IMR-90 (cell line): ENCODE data around the gene CACUL1. TPM values are rescaled to one million over a fixed set of nuclear protein-coding genes. Genes with fewer than 3 reads are reported as not detected.

Experiments used
- ATAC-seq: fragments of 200-7000 bp; cut with Tn5 transposase; 2 replicates; pipeline ENCODE4 v1.9.1; 2020; ENCODE audit warnings: low read depth, mild to moderate bottlenecking, moderate library complexity
- BruUV-seq: library from RNA; stranded (reverse); fragments of 400-500 nt; replicated peaks from 2 replicates; lab custom pipeline; 2021; lab: Mats Ljungman, UMichigan
- CTCF ChIA-PET: fragments of 300-600 bp; formaldehyde crosslinking; extraction: SDS; loops from one replicate; lab custom pipeline; 2021; ENCODE audit warnings: antibody characterized with exemption; lab: Yijun Ruan, JAX
- POLR2A ChIA-PET: fragments of 300-600 bp; sonication (Branson Sonifier 250); formaldehyde crosslinking; loops from one replicate; lab custom pipeline; 2022; ENCODE audit warnings: antibody characterized with exemption; ENCODE audit not compliant: unreplicated experiment; lab: Charles Lee
- DNase-seq: peaks from one replicate; pipeline ENCODE4 v3.0.0; 2013
- H2AFZ ChIP-seq: replicated peaks from 2 replicates; pipeline ENCODE3; 2013; ENCODE audit warnings: low read length, mild to moderate bottlenecking; ENCODE audit not compliant: poor library complexity
- H2AK5ac ChIP-seq: 2 replicates; pipeline ENCODE4 v1.6.1; 2013; ENCODE audit warnings: low read depth, low read length, inconsistent platforms
- H2AK9ac ChIP-seq: replicated peaks from 2 replicates; pipeline ENCODE3; 2013; ENCODE audit warnings: mild to moderate bottlenecking, low read depth, low read length, moderate library complexity; ENCODE audit not compliant: poor library complexity
- H2BK120ac ChIP-seq: 2 replicates; pipeline ENCODE4 v1.6.1; 2013; ENCODE audit warnings: low read depth, low read length, inconsistent platforms
- H2BK15ac ChIP-seq: 3 replicates; pipeline ENCODE4 v1.6.1; 2013; ENCODE audit warnings: low read depth, low read length, inconsistent platforms
- H2BK20ac ChIP-seq: 2 replicates; pipeline ENCODE4 v1.6.1; 2013; ENCODE audit warnings: low read depth, mild to moderate bottlenecking, inconsistent platforms, low read length, moderate library complexity
- H2BK5ac ChIP-seq: 2 replicates; pipeline ENCODE4 v1.6.1; 2013; ENCODE audit warnings: mild to moderate bottlenecking, low read depth, low read length, inconsistent platforms; ENCODE audit not compliant: poor library complexity, severe bottlenecking
- H3K14ac ChIP-seq: replicated peaks from 2 replicates; pipeline ENCODE4 v1.6.1; 2013; ENCODE audit warnings: low read depth, low read length, inconsistent platforms
- H3K18ac ChIP-seq: 2 replicates; pipeline ENCODE4 v1.6.1; 2013; ENCODE audit warnings: low read depth, low read length, control low read depth
- H3K23ac ChIP-seq: 2 replicates; pipeline ENCODE4 v1.6.1; 2013; ENCODE audit warnings: low read depth, low read length, inconsistent platforms
- H3K27ac ChIP-seq: 2 replicates; pipeline ENCODE4 v1.5.1; 2013; ENCODE audit warnings: mild to moderate bottlenecking, control low read depth, low read length; ENCODE audit not compliant: insufficient read depth
- H3K27me3 ChIP-seq: 2 replicates; pipeline ENCODE4 v1.6.1; 2013; ENCODE audit warnings: low read length; ENCODE audit not compliant: control insufficient read depth, insufficient read depth
- H3K36me3 ChIP-seq: 2 replicates; pipeline ENCODE4 v1.6.1; 2013; ENCODE audit warnings: low read length, mixed read lengths; ENCODE audit not compliant: control insufficient read depth, insufficient read depth
- H3K4ac ChIP-seq: 2 replicates; pipeline ENCODE4 v1.6.1; 2013; ENCODE audit warnings: low read depth, low read length, inconsistent platforms
- H3K4me1 ChIP-seq: 2 replicates; pipeline ENCODE4 v1.6.1; 2013; ENCODE audit warnings: low read length, mixed read lengths; ENCODE audit not compliant: control insufficient read depth, insufficient read depth
- H3K4me2 ChIP-seq: 2 replicates; pipeline ENCODE4 v1.6.1; 2013; ENCODE audit warnings: low read depth, mild to moderate bottlenecking, control low read depth, low read length, moderate library complexity
- H3K4me3 ChIP-seq: 2 replicates; pipeline ENCODE4 v1.5.1; 2013; ENCODE audit warnings: low read depth, mild to moderate bottlenecking, control low read depth, low read length, moderate library complexity; ENCODE audit not compliant: insufficient read depth
- H3K56ac ChIP-seq: 2 replicates; pipeline ENCODE4 v1.6.1; 2013; ENCODE audit warnings: low read length, inconsistent platforms; ENCODE audit not compliant: insufficient read depth; ENCODE audit errors: extremely low read depth
- H3K79me1 ChIP-seq, 2 experiments: 2 replicates each; pipeline ENCODE4 v1.6.1; 2013; ENCODE audit warnings: low read length in 2 of 2, inconsistent platforms in 1 of 2, low read depth in 1 of 2
- H3K9ac ChIP-seq: 2 replicates; pipeline ENCODE4 v1.6.1; 2013; ENCODE audit warnings: low read depth, low read length, control low read depth
- H3K9me1 ChIP-seq: 2 replicates; pipeline ENCODE4 v1.6.1; 2013; ENCODE audit warnings: low read length, inconsistent platforms; ENCODE audit not compliant: insufficient read depth
- H3K9me3 ChIP-seq: 2 replicates; pipeline ENCODE4 v1.6.1; 2013; ENCODE audit warnings: low read length; ENCODE audit not compliant: control insufficient read depth, insufficient read depth
- H4K20me1 ChIP-seq: 2 replicates; pipeline ENCODE4 v1.6.1; 2013; ENCODE audit warnings: low read length, inconsistent platforms; ENCODE audit not compliant: insufficient read depth
- H4K5ac ChIP-seq: 2 replicates; pipeline ENCODE4 v1.6.1; 2013; ENCODE audit warnings: mild to moderate bottlenecking, low read depth, low read length, control low read depth
- H4K8ac ChIP-seq, 2 experiments: 2 replicates each; pipeline ENCODE4 v1.6.1; 2013; ENCODE audit warnings: low read depth in 2 of 2, low read length in 2 of 2, control low read depth in 1 of 2, inconsistent platforms in 1 of 2
- H4K91ac ChIP-seq: 2 replicates; pipeline ENCODE4 v1.6.1; 2013; ENCODE audit warnings: low read depth, low read length, inconsistent platforms; ENCODE audit not compliant: insufficient read depth
- CEBPB ChIP-seq: IDR thresholded peaks from 2 replicates; pipeline ENCODE4 v1.6.1; 2012; ENCODE audit warnings: low read depth, low read length, improper control_type of control experiment
- CHD1 ChIP-seq: IDR thresholded peaks from 2 replicates; pipeline ENCODE4 v1.6.1; 2012; ENCODE audit warnings: low read depth, low read length, improper control_type of control experiment
- CTCF ChIP-seq: conservative IDR thresholded peaks from 2 replicates; pipeline ENCODE4 v1.5.1; 2012; ENCODE audit warnings: mild to moderate bottlenecking, low read depth, low read length, improper control_type of control experiment
- MAFK ChIP-seq: IDR thresholded peaks from 2 replicates; pipeline ENCODE4 v1.6.1; 2012; ENCODE audit warnings: low read depth, low read length, improper control_type of control experiment
- NFE2L2 ChIP-seq: fragments of 150-350 bp; IDR thresholded peaks from 2 replicates; pipeline ENCODE4 v1.6.1; 2016; ENCODE audit warnings: low read depth, mild to moderate bottlenecking, low read length
- POLR2A ChIP-seq: IDR thresholded peaks from 2 replicates; pipeline ENCODE4 v1.6.1; 2012; ENCODE audit warnings: mild to moderate bottlenecking, low read depth, low read length
- RAD21 ChIP-seq: IDR thresholded peaks from 2 replicates; pipeline ENCODE4 v1.6.1; 2012; ENCODE audit warnings: low read length, improper control_type of control experiment
- RCOR1 ChIP-seq: IDR thresholded peaks from 2 replicates; pipeline ENCODE4 v1.6.1; 2012; ENCODE audit warnings: mild to moderate bottlenecking, low read length, improper control_type of control experiment; ENCODE audit not compliant: insufficient replicate concordance
- SMC3 ChIP-seq: fragments of 150-350 bp; IDR thresholded peaks from 2 replicates; pipeline ENCODE4 v1.6.1; 2016; ENCODE audit warnings: low read depth, mild to moderate bottlenecking, antibody characterized with exemption, low read length, moderate library complexity
- WGBS, 2 experiments: methylation state at CpG; one replicate each; pipeline versions ENCODE4 v1.1.5 to v1.1.7; 2013; ENCODE audit warnings: missing lambda C conversion rate in 2 of 2; ENCODE audit not compliant: insufficient read length in 1 of 2; ENCODE audit errors: extremely low coverage in 2 of 2; 5-methylcytosine and 5-hydroxymethylcytosine counted together
- dilution Hi-C: fragments of 300-500 bp; cut with HindIII; formaldehyde crosslinking; loops from one replicate; pipeline ENCODE4 v1.14.3; 2018; ENCODE audit warnings: low sequenced_read_pairs; ENCODE audit not compliant: unreplicated experiment
- in situ Hi-C: fragments of 300-500 bp; cut with MboI; formaldehyde crosslinking; loops from 3 replicates; pipeline ENCODE4 v1.14.3; 2019; ENCODE audit warnings: low sequenced_read_pairs, inconsistent platforms, mixed read lengths
- intact Hi-C: fragments of 100-400 bp; cut with micrococcal nuclease; formaldehyde crosslinking; loops from 2 replicates; pipeline ENCODE4 v1.10.0; 2022
- polyA plus RNA-seq, 3 experiments: library from polyadenylated mRNA; depleted of rRNA; stranded (reverse); fragments of >200 nt; gene quantifications; 2 replicates each; pipeline ENCODE4 v1.2.3, GENCODE V29; 2012; ENCODE audit warnings: low replicate concordance in 1 of 3
- total RNA-seq: library from RNA; depleted of rRNA; stranded (reverse); fragments of >200 nt; gene quantifications from 2 replicates; pipeline ENCODE4 v1.2.3, GENCODE V29; 2012

The CACUL1 gene
- total and polyA plus RNA-seq, 2 of the 4 experiments (the other 2 are of a cell fraction): 5.3 to 23.5 TPM

- TF ChIP-seq NFE2L2 (no peak), RCOR1 (no peak), CTCF (no peak), POLR2A (no peak), RAD21 (no peak), SMC3 (no peak), CEBPB (peak; percentile 30; the same call in 1 of the 2 replicates), CHD1 (no peak), MAFK (no peak)
- Histone ChIP-seq H3K14ac (no peak overlapping the region), H4K5ac (no peak overlapping the region), H3K9me3 (no peaks in the 10 kb centered on the region), H2AK9ac (no peak overlapping the region), H3K4ac (no peak overlapping the region), H3K79me1 (peaks cover 13 to 41% of the 10 kb centered on the region in 2 experiments), H3K9ac (no peak overlapping the region), H3K4me3 (no peak overlapping the region), H2BK20ac (no peak overlapping the region), H3K27ac (no peak overlapping the region), H3K36me3 (0 out of 2 replicates have a peak, but pooled peaks cover 3% of the 10 kb centered on the region), H3K18ac (no peak overlapping the region), H3K56ac (no peak overlapping the region), H3K4me1 (peaks cover 15% of the 10 kb centered on the region), H4K91ac (no peak overlapping the region), H3K27me3 (no peaks in the 10 kb centered on the region), H2BK15ac (no peak overlapping the region), H4K20me1 (peaks cover 32% of the 10 kb centered on the region), H2BK5ac (no peak overlapping the region), H2AFZ (no peak overlapping the region), H3K9me1 (peaks cover 7% of the 10 kb centered on the region), H3K4me2 (no peak overlapping the region), H3K23ac (no peak overlapping the region), H2BK120ac (no peak overlapping the region), H4K8ac (no peak overlapping the region), H2AK5ac (no peak overlapping the region)
- intact Hi-C loops (loop anchor here (5.0 to 10.0 kb wide), 2 partner anchors 261 to 301 kb away; partner anchors contain the start of gene NANOS1), in situ Hi-C loops (loop anchor here (5.0 kb wide), 1 partner anchor 156 kb away; no protein-coding TSS in a partner anchor), dilution Hi-C loops (no loop called here)
- BruUV-seq: no TSS peak
- CTCF ChIA-PET: no interaction called here
- POLR2A ChIA-PET: interaction anchor here (0.5 kb wide), 1 partner anchor 38 kb away, joined by 3 read pairs; no protein-coding TSS in a partner anchor
- WGBS, 2 experiments: 50% methylated on average over 1 of the region's 6 CpGs; no CpG with 5 or more reads in 1 of the 2 experiments
- DNase-seq: peak; percentile 71
- peak; percentile 8; the same call in 1 of the 2 replicates for ATAC-seq
Observed at GRCh38 chr10:118723466-118723865, 31.3 kb downstream of the CACUL1 start.
